NCI-H2081 (cell line): Measurements from ENCODE around the gene TFAP2A.

ENCODE experiments used
- DNase-seq, 2 experiments: peaks; one replicate each; lab custom pipeline; 2025; lab: John Stamatoyannopoulos, UW

Gene TFAP2A

GRCh38 chr6:10412461-10413261, 2.2 kb downstream of the TFAP2A start:
- DNase-seq: peak; percentile 40 to 95

DNA sequence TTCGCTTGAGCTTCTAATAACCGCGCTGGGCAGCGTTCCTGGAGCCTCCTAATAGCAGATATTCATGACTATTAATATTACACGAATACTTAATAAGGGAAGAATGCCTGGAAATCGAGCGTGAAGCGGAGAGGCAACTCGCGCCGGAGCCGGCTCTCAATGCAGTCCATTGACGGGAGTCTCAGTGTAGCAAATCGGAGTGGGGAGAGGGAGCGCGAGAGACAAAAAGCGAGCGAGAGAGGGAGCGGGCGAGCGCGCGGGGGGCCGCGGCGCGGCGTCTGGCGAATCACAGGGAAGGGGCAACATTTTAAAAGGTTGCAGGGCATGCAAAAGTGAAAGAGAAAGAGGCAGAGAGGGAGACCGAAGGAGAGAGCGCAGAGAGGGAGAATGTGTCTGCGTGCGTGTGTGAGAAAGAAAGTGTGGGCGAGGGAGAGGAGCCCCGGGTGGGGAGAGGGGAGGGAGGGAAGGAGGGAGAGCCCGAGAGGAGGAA, 2.9 kb downstream of the TFAP2A start:
- DNase-seq: peak; percentile 93 to 95

DNA sequence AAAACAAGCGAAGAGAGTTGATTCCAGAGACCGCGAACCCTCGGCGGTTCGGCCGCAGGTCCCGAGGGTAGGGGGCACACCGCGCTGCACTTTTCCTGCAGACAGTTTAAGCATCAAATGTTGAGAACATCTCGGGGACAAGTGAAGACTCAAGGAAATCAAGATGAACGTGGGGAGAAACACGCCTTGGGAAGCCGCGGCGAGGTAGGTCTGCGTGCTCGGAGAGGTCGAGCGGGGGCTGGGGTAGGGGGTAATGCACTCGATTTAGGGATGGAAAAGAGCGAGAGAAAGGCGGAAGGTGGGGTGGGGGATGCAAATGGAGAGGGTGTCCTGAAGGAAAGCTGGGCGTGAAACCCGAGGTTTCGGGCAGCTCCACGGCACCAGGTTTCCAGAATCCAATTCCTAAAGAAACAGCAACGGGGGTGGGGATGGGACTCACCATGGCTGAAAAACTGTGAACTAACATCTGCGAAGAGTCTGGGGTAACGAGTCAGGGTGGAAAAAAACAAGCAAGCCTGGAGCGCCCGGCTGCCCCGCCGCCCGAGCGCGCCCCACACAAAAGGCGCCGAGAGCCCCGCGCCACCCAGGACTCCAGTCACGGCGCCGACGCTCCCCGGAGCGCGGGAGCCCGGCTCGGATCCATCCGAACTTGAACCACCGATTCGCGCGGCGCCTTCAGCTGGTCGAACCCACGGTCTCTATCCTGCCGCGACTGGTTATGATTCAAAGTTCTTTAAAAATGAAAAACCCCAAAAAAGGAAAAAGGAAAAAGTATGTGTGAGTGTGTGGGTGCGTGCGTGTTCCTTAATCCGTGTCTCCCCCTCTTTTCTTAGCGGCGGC, 3.5 kb downstream of the TFAP2A start:
- DNase-seq: peak; percentile 22 to 57

- peak in 1 of 2 experiments; percentile 24 for DNase-seq
Measured at GRCh38 chr6:10410207-10411050, 4.4 kb downstream of the TFAP2A start.

DNA sequence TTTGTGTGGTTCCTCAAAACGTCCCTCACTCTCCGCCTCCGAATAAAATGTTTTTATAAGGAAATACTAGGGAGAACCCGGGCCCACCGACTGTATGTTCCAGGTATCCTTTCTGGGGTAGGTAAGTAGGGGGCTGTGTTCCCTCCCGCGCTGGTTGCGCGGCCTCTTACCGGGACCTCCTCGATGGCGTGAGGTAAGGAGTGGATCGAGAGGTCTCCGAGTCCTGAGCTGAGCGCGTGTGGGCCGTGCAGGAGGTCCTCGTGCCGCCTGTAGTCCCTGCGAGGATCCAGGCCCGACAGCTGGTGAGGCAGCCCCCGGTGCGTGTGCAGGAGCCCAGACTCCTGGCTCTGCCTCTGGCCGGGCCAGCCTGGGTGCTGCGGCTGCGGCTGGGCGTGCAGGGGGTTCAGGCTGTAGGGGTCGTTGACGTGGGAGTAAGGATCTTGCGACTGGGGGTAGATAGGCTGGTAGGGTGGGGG, 5.1 kb downstream of the TFAP2A start:
- peak in 1 of 2 experiments; percentile 44 for DNase-seq

DNA sequence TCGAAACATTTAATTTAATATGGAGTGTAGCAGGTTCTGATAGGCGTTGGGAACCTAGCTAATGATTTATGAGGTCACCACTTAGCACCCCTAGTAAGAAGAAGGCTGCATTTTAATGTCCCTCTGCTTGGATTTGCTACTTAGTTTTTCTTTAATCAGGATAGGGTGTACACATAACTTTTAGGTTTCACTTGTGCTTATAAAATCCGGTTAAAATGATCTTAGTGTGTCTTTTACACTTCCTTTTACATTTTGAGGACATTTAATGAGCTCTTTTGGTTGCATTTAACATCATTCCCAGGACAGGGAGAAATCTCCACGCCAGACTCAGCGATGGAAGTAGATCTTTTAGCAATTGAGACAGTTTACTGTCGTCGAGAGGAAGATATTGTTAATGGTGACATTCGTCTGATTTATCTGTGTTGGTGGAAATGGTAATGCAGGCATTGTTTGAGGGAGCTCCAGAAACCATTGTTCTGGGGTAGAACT, 5.6 kb downstream of the TFAP2A start:
- DNase-seq: peak; percentile 16 to 66

- no peak for DNase-seq
Measured at GRCh38 chr6:10408457-10408856, 6.4 kb downstream of the TFAP2A start.

DNA sequence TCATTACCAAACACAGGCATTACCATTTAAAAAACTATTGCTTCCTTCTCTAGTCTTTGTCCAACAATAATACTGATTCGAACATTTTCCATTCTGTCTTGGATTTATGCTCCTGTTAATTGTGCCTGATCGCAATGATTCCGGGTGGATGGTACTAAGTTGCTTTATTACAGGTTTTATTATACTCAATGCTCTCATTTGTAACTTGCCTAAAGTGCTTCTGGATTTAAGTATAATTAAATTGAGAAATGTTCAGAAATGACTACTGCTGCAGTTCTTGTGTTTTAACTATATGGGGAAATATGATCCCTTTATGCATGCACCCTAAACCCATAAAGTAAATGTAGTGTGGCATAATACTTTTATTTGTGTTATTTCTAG, 7.2 kb downstream of the TFAP2A start:
- DNase-seq: no peak

- peak in 1 of 2 experiments; percentile 25 for DNase-seq
Measured at GRCh38 chr6:10407018-10407673, 7.7 kb downstream of the TFAP2A start.

DNA sequence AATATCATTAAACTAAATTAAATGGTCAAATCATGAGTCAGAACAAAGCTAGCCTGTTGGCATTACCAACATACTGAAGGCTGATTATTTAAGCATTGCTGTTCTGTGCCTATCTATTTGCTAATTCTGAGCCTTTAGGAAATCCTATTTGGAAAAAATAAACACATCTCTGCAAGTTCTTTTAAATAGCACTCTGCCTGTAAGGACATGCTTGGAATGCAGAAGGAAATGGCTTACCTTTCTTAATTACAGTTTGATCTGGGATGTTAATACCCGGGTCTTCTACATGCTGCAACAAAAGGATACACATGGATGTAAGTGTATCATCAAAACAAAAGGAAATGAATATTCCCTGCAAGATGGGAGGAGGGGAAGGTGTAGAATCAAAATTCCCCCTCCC, 8.3 kb downstream of the TFAP2A start:
- DNase-seq: peak in 1 of 2 experiments; percentile 44

DNA sequence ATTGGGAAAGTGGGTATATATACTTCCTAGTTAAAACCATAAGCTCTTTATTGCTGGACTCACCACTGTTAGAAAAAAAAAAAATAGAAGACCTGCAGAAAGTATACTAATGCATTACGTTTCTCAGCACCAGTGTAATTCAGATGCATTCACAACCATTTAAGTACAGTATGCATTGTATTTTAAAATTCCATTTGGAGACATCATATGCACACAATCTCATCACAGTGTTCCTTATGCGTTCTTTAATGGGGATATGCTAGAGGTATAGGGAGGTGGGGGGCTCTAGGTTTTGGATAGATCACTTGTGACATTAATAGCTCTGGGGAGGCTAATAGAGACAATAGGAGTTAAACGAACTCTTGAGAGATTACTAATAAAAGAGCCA, 9.4 kb downstream of the TFAP2A start:
- DNase-seq: no peak

- peak in 1 of 2 experiments; percentile 50 for DNase-seq
Measured at GRCh38 chr6:10404799-10405512, 9.9 kb downstream of the TFAP2A start.

DNA sequence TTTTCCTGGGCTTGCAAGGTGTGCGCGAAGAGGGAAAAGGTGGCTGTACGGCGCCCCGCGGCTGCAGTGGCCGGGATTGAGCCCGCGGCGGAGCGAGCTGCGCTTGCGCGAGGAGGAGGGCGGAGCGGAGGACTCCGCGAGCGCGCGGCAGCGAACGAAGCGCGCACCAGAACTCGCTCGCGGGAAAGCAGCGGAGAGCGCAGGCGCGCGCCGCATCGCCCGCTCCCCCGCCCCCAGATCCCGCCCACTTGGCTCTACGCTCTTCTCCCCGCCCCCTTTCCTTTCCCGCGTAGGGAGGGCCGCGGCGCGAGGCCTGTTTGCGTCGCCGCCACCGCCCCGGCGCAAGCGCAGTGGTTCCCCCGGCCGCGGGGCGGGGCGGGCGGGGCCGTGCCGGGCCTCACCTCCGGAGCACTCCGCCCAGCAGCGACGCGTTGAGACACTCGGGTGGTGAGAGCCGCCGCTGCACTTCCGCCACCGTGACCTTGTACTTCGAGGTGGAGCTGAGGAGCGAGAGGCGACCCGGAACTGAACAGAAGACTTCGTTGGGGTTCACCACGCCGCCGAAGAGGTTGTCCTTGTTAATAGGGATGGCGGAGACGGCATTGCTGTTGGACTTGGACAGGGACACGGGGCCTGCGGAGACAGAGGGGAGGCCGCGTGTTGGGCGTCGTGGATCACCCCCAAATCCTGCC, 10.6 kb downstream of the TFAP2A start:
- peak; percentile 97 to 98 for DNase-seq

- DNase-seq: no peak
Measured at GRCh38 chr6:10403385-10404106, 11.3 kb downstream of the TFAP2A start.

GRCh38 chr6:10402648-10403311, 12.1 kb downstream of the TFAP2A start:
- no peak for DNase-seq

- DNase-seq: no peak
Measured at GRCh38 chr6:10401632-10402223, 13.1 kb downstream of the TFAP2A start.

- peak in 1 of 2 experiments; percentile 14 for DNase-seq
Measured at GRCh38 chr6:10401004-10401536, 13.8 kb downstream of the TFAP2A start.

GRCh38 chr6:10400330-10400729, 14.5 kb downstream of the TFAP2A start:
- DNase-seq: no peak
